GM19025 (cell line): ENCODE results near the gene GSTO1.
A peak's percentile ranks its signal among the peaks of the same experiment; 100 is the strongest.

Experiments used
- ATAC-seq: cut with Tn5 transposase; IDR thresholded peaks from one replicate; pipeline ENCODE4 v1.9.1; 2021; ENCODE audit warnings: mild to moderate bottlenecking, low read depth, moderate library complexity; ENCODE audit not compliant: unreplicated experiment

Gene GSTO1

GRCh38 chr10:104301907-104302690, 47.4 kb downstream of the GSTO1 start:
- ATAC-seq, result no peak

GRCh38 chr10:104303594-104304355, 49.1 kb downstream of the GSTO1 start:
- ATAC-seq, result no peak

DNA sequence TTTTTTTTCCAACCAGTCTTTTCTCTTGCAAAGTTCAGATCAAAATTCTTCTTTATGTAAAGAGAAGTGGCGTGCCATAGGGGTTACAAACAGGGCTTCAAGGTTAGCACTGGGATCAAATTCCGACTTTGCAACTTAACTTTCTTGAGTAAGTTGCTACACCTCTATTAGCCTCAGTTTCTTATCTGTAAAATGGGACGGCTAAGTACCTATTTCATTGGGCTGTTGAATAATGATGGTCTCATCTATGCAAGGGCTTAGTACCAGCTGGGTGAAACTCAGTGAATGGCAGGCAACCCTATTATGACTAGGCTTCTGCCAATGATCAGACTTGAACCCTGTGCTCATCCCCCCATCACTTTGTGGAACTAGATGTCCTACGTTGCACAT, 49.7 kb downstream of the GSTO1 start:
- ATAC-seq, result no peak

- no peak for ATAC-seq
Measured at GRCh38 chr10:104304927-104305326, 50.2 kb downstream of the GSTO1 start.

DNA sequence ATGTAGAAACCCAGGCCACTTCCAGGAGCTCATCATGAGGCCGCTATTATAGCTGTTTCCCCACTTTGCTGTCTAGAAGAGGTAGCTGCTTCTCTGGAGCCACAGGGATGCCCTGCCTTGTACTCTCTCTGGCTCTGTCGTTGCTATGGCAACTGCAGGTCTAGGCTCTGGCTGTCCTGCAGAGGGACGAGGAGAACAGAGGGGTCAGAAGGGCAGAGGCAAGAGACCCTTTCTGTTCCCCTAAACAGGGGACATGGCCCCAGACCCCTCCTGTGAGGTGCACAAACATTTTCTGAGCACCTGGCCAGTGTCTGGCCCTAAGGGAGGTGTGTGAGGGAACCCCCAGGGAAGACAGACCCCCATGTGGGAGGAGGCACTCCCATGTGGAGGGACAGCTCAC, 52.2 kb downstream of the GSTO1 start:
- no peak for ATAC-seq

- ATAC-seq, result no peak
Measured at GRCh38 chr10:104307576-104308438, 53.1 kb downstream of the GSTO1 start.

GRCh38 chr10:104308439-104308903, 53.8 kb downstream of the GSTO1 start:
- peak; percentile 59 for ATAC-seq

GRCh38 chr10:104309980-104310978, 55.6 kb downstream of the GSTO1 start:
- no peak for ATAC-seq

GRCh38 chr10:104311184-104311720, 56.6 kb downstream of the GSTO1 start:
- no peak for ATAC-seq

- no peak for ATAC-seq
Measured at GRCh38 chr10:104314591-104315485, 60.1 kb downstream of the GSTO1 start.

DNA sequence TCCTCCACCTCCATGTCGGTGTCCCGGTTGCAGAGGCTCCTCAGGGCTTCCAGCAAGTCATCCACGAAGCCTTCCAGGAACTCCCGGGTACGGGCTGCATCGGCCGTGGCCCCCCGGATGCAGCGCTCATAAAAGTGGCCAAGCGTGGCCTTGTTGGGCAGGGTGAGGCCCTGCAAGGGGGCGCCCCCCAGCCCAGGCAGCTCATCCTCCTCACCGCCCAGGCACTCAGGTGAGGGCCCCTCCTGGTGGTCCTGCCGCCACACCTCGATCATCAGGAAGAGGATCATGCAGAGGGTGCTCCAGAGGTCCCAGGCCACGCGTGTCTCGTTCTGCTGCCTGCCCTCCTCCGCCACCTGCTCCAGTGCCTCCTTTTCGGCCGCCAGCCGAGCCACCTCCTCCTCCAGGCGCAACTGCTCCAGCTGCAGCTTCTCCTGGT, 60.8 kb downstream of the GSTO1 start:
- no peak for ATAC-seq

GRCh38 chr10:104316321-104317099, 61.8 kb downstream of the GSTO1 start:
- ATAC-seq, result no peak
